Fibroblast of mammary gland (primary cell): ENCODE measurements around the gene SH3D21.
A peak's percentile ranks its signal among the peaks of the same experiment; 100 is the strongest.

Experiments used
- DNase-seq: peaks from one replicate; pipeline ENCODE4 v3.0.0-alpha.2; 2010; ENCODE audit warnings: low read depth
- H3K4me3 ChIP-seq: 2 replicates; pipeline ENCODE4 v1.5.1; 2011; ENCODE audit warnings: low read depth, mild to moderate bottlenecking, low read length, moderate library complexity; ENCODE audit not compliant: control insufficient read depth
- CTCF ChIP-seq: conservative IDR thresholded peaks from 2 replicates; pipeline ENCODE4 v1.5.1; 2011; ENCODE audit warnings: low read depth, low read length, inconsistent platforms; ENCODE audit not compliant: control insufficient read depth, insufficient read depth

Gene SH3D21

GRCh38 chr1:36321119-36321951 lies 15.2 kb downstream of the SH3D21 start:
- DNase-seq: peak; percentile 94

GRCh38 chr1:36322041-36322785 lies 16.0 kb downstream of the SH3D21 start:
- H3K4me3 ChIP-seq: peak overlapping the region; percentile 72
- DNase-seq: peak; percentile 18
- no peak for TF ChIP-seq CTCF

More at GRCh38 chr1:36321119-36321951, 15.2 kb downstream of the SH3D21 start:
- no peak for TF ChIP-seq CTCF
- H3K4me3 ChIP-seq: peak overlapping the region; percentile 72

GRCh38 chr1:36322786-36323635 lies 16.8 kb downstream of the SH3D21 start:
- DNase-seq: peak; percentile 68

GRCh38 chr1:36323636-36324352 lies 17.6 kb downstream of the SH3D21 start, which contains the start of gene EVA1B:
TSS of gene EVA1B (minus strand) at chr1:36323645. CDS start at chr1:36323037, 608 bp downstream.
- TF ChIP-seq CTCF: no peak
- DNase-seq: peak; percentile 71
- peak within 1 kb of the TSS; percentile 72 for H3K4me3 ChIP-seq

More at GRCh38 chr1:36322786-36323635, 16.8 kb downstream of the SH3D21 start:
- TF ChIP-seq CTCF: no peak
- H3K4me3 ChIP-seq: peak overlapping the region; percentile 72

GRCh38 chr1:36324353-36324703 lies 18.2 kb downstream of the SH3D21 start:
- TF ChIP-seq CTCF: no peak
- no peak for DNase-seq
- no peak overlapping the region for H3K4me3 ChIP-seq

- no peak for TF ChIP-seq CTCF
- H3K4me3 ChIP-seq: no peak overlapping the region
- no peak for DNase-seq
These were observed 20.3 kb downstream of the SH3D21 start for GRCh38 chr1:36326499-36326898.
